NT2/D1 (cell line): Measurements from ENCODE around the gene RIC1.

ENCODE experiments used
- SUZ12 ChIP-seq: IDR thresholded peaks from 2 replicates; pipeline ENCODE4 v1.6.1; 2011; ENCODE audit not compliant: insufficient read length, insufficient read depth; ENCODE audit errors: extremely low read depth
- ZNF274 ChIP-seq: IDR thresholded peaks from 2 replicates; pipeline ENCODE4 v1.6.1; 2011; ENCODE audit warnings: mild to moderate bottlenecking, low read depth, low read length

- TF ChIP-seq SUZ12, result no peak
- TF ChIP-seq ZNF274, result no peak
Measured at GRCh38 chr9:5778805-5779204, 149.9 kb downstream of the RIC1 start.
